ENCODE data around the gene TMTC1.

TMTC1 gene

GRCh38 chr12:29521951-29522350 lies 261.8 kb downstream of the TMTC1 start:
- DNase-seq: no peak

GRCh38 chr12:29519585-29520182 lies 264.1 kb downstream of the TMTC1 start:
- DNase-seq: peak in 1 of 2 donors; percentile 44

GRCh38 chr12:29518407-29518806 lies 265.3 kb downstream of the TMTC1 start:
- DNase-seq: no peak

GRCh38 chr12:29517264-29517663 lies 266.5 kb downstream of the TMTC1 start:
- peak; percentile 6 to 14 for DNase-seq

GRCh38 chr12:29516431-29516875 lies 267.3 kb downstream of the TMTC1 start:
- DNase-seq: no peak

- no peak for DNase-seq
These were observed 273.1 kb downstream of the TMTC1 start for GRCh38 chr12:29510591-29511185.

GRCh38 chr12:29509503-29509902 lies 274.2 kb downstream of the TMTC1 start:
- DNase-seq: no peak

- DNase-seq: no peak
These were observed 274.8 kb downstream of the TMTC1 start for GRCh38 chr12:29508949-29509348.

GRCh38 chr12:29505122-29505521 lies 278.6 kb downstream of the TMTC1 start:
- no peak for DNase-seq

GRCh38 chr12:29503283-29503682 lies 280.5 kb downstream of the TMTC1 start:
- no peak for DNase-seq

- DNase-seq: no peak
These were observed 284.5 kb downstream of the TMTC1 start for GRCh38 chr12:29499235-29499634.

GRCh38 chr12:29497588-29497987 lies 286.2 kb downstream of the TMTC1 start, which contains the start of gene OVCH1:
Gene OVCH1 (minus strand): TSS chr12:29497686. CDS start chr12:29497686, 0 bp downstream.
- DNase-seq: no peak

- DNase-seq: no peak
These were observed 290.9 kb downstream of the TMTC1 start for GRCh38 chr12:29492891-29493290.

GRCh38 chr12:29486972-29487371 lies 296.8 kb downstream of the TMTC1 start:
- no peak for DNase-seq

- no peak for DNase-seq
These were observed 320.5 kb downstream of the TMTC1 start for GRCh38 chr12:29463198-29463597.

GRCh38 chr12:29460082-29460481 lies 323.7 kb downstream of the TMTC1 start:
- no peak for DNase-seq

- DNase-seq: peak; percentile 61 to 92
These were observed 328.7 kb downstream of the TMTC1 start for GRCh38 chr12:29455087-29455486.

- no peak for DNase-seq
These were observed 331.9 kb downstream of the TMTC1 start for GRCh38 chr12:29451888-29452287.

Data from hippocampal formation (tissue), 2 donors.